HepG2 (cell line): Measurements from ENCODE around the gene CR2. TPM values are rescaled to one million over a fixed set of nuclear protein-coding genes. Genes with fewer than 3 reads are reported as not detected.
"Not testable (repeated sequence)": the region's sequence is repeated elsewhere in the genome, so short reads cannot be mapped to it uniquely, and the experiment has no call there.

Source experiments
- ATAC-seq: fragments of 200-7000 bp; cut with Tn5 transposase; 3 replicates; pipeline ENCODE4 v1.9.1; 2020; ENCODE audit warnings: mild to moderate bottlenecking, moderate library complexity
- BruUV-seq: library from RNA; stranded (reverse); fragments of 400-500 nt; replicated peaks from 2 replicates; lab custom pipeline; 2021; lab: Mats Ljungman, UMichigan
- CTCF ChIA-PET: fragments of 300-600 bp; formaldehyde crosslinking; extraction: SDS; loops from one replicate; lab custom pipeline; 2021; ENCODE audit warnings: low total read pairs, inconsistent platforms, low intra/inter-chr PET ratio; lab: Yijun Ruan, JAX
- POLR2A ChIA-PET: fragments of 350-600 bp; sonication (Branson Sonifier 250); formaldehyde crosslinking; loops from one replicate; lab custom pipeline; 2020; ENCODE audit warnings: antibody characterized with exemption, inconsistent platforms; lab: Yijun Ruan, JAX
- DNase-seq: peaks from one replicate; pipeline ENCODE4 v3.0.0-alpha.2; 2015; ENCODE audit warnings: low spot score
- FAIRE-seq: peaks from 3 replicates; lab custom pipeline; 2011; peaks lifted over from hg19 to GRCh38; lab: Jason Lieb, UNC
- H2AFZ ChIP-seq: one replicate; pipeline ENCODE4 v1.6.1; 2011; ENCODE audit warnings: low read length, inconsistent platforms
- H3K27ac ChIP-seq: fragments of 300-600 bp; 3 replicates; pipeline ENCODE4 v1.8.0; 2011; ENCODE audit warnings: mixed run types, mild to moderate bottlenecking, mixed read lengths, low read length, inconsistent platforms; ENCODE audit not compliant: insufficient read depth; ENCODE audit errors: extremely low read length
- H3K27me3 ChIP-seq, 2 experiments: fragments of 200-600 bp in 1 of 2; 2 replicates in 1 of 2; 3 replicates in 1 of 2; pipeline versions ENCODE4 v1.6.0 to v1.8.0; 2011; ENCODE audit warnings: low read length in 2 of 2, mild to moderate bottlenecking in 2 of 2, moderate library complexity in 2 of 2, inconsistent platforms in 1 of 2; ENCODE audit not compliant: insufficient read depth in 2 of 2, control insufficient read depth in 1 of 2
- H3K36me3 ChIP-seq, 2 experiments: fragments of 200-600 bp in 1 of 2; replicated peaks in 1 of 2; 2 replicates in 1 of 2; 3 replicates in 1 of 2; pipeline versions ENCODE4 v1.5.1 to v1.8.0; 2011; ENCODE audit warnings: low read length in 2 of 2, inconsistent platforms in 1 of 2; ENCODE audit not compliant: insufficient read depth in 2 of 2, control insufficient read depth in 1 of 2
- H3K4me1 ChIP-seq: 2 replicates; pipeline ENCODE4 v1.5.1; 2012; ENCODE audit warnings: low read length, inconsistent platforms; ENCODE audit not compliant: insufficient read depth
- H3K4me2 ChIP-seq: 2 replicates; pipeline ENCODE4 v1.6.0; 2011; ENCODE audit warnings: low read depth, low read length, inconsistent platforms
- H3K4me3 ChIP-seq, 3 experiments: fragments of 200-600 bp in 1 of 3; sonication (generic), shearing (Covaris generic) in 1 of 3; replicated peaks in 1 of 3; 2 replicates each; pipeline ENCODE4 v1.5.1; 2011 to 2016; ENCODE audit warnings: low read length in 3 of 3, inconsistent platforms in 2 of 3, low read depth in 2 of 3, mild to moderate bottlenecking in 2 of 3, control low read depth in 1 of 3, mixed read lengths in 1 of 3; ENCODE audit not compliant: insufficient read depth in 1 of 3
- H3K79me2 ChIP-seq: one replicate; pipeline ENCODE4 v1.6.1; 2011; ENCODE audit warnings: low read length, inconsistent platforms; ENCODE audit not compliant: insufficient read depth
- H3K9ac ChIP-seq: 2 replicates; pipeline ENCODE4 v1.6.0; 2011; ENCODE audit warnings: mild to moderate bottlenecking, low read depth, low read length, inconsistent platforms; ENCODE audit not compliant: insufficient read depth
- H3K9me3 ChIP-seq: 2 replicates; pipeline ENCODE4 v1.5.1; 2012; ENCODE audit warnings: mild to moderate bottlenecking, low read length
- H4K20me1 ChIP-seq: 2 replicates; pipeline ENCODE4 v1.6.0; 2011; ENCODE audit warnings: inconsistent platforms, mild to moderate bottlenecking, low read length, moderate library complexity; ENCODE audit not compliant: insufficient read depth
- CCDC6 ChIP-seq: sonication (generic); formaldehyde crosslinking; IDR thresholded peaks from 2 replicates; pipeline ENCODE4 v1.8.1; 2022; ENCODE audit warnings: mild to moderate bottlenecking, missing genetic modification reagents, moderate library complexity
- FUBP1 ChIP-seq: sonication (generic); formaldehyde crosslinking; IDR thresholded peaks from 2 replicates; pipeline ENCODE4 v1.5.1; 2020; ENCODE audit warnings: missing genetic modification reagents, mild to moderate bottlenecking, borderline replicate concordance
- NFE2 ChIP-seq: sonication (generic); formaldehyde crosslinking; IDR thresholded peaks from 2 replicates; pipeline ENCODE4 v1.4.0; 2020; ENCODE audit warnings: missing genetic modification reagents
- NFKBIZ ChIP-seq: IDR thresholded peaks from 2 replicates; pipeline ENCODE4 v1.6.1; 2018; ENCODE audit warnings: missing genetic modification reagents, missing compliant biosample characterization
- TBX3 ChIP-seq: fragments of 450-650 bp; IDR thresholded peaks from 2 replicates; pipeline ENCODE4 v1.6.1; 2017; ENCODE audit warnings: antibody characterized with exemption, mild to moderate bottlenecking, inconsistent platforms, borderline replicate concordance
- TSC22D2 ChIP-seq: sonication (generic); formaldehyde crosslinking; IDR thresholded peaks from 2 replicates; pipeline ENCODE4 v1.5.1; 2020; ENCODE audit warnings: missing genetic modification reagents, mild to moderate bottlenecking, borderline replicate concordance
- ZNF333 ChIP-seq: sonication (generic); formaldehyde crosslinking; IDR thresholded peaks from 2 replicates; pipeline ENCODE4 v1.4.0; 2020; ENCODE audit warnings: mild to moderate bottlenecking, missing genetic modification reagents, borderline replicate concordance
- ZNF772 ChIP-seq: sonication (generic); formaldehyde crosslinking; IDR thresholded peaks from 2 replicates; pipeline ENCODE4 v1.5.0; 2020; ENCODE audit warnings: mild to moderate bottlenecking, missing genetic modification reagents
- WGBS: methylation state at CpG from one replicate; pipeline ENCODE4 v1.1.6; 2017; ENCODE audit warnings: low lambda C conversion rate; 5-methylcytosine and 5-hydroxymethylcytosine counted together
- in situ Hi-C: cut with HindIII; loops from 2 replicates; pipeline ENCODE4 v1.10.0; 2017; ENCODE audit warnings: low pct_unique_long_range_greater_than_20kb; ENCODE audit not compliant: extremely low pct_ligation_motif_present
- intact Hi-C: fragments of 100-400 bp; cut with micrococcal nuclease; formaldehyde crosslinking; loops from one replicate; pipeline ENCODE4 v1.10.0; 2022; ENCODE audit not compliant: unreplicated experiment
- polyA plus RNA-seq, 8 experiments: library from polyadenylated mRNA; depleted of rRNA in 3 of 8; stranded (reverse) in 7 of 8; unstranded in 1 of 8; fragments of >200 nt; fragmentation: Illumina TruSeq in 4 of 8; extraction: Trizol in 4 of 8; gene quantifications; 2 replicates each; pipeline versions ENCODE4 v1.2.1 to v1.2.3, GENCODE V29; 2011 to 2016; ENCODE audit warnings: low read depth in 4 of 8, missing spikeins in 1 of 8, mixed read lengths in 1 of 8; ENCODE audit not compliant: insufficient read depth in 1 of 8
- total RNA-seq, 5 experiments: library from RNA; depleted of rRNA; stranded (reverse); fragments of >200 nt; fragmentation: Illumina TruSeq; extraction: Trizol; gene quantifications; 2 replicates each; pipeline ENCODE4 v1.2.3, GENCODE V29; 2016; ENCODE audit warnings: low read depth in 1 of 5

CR2 gene
- total and polyA plus RNA-seq, 2 of the 13 experiments (the other 11 are each of a cell fraction or from before 2014, with no cell fraction given): not detected

GRCh38 chr1:207519505-207520399 lies 65.6 kb downstream of the CR2 start:
- 49% methylated on average over 23 of the region's 23 CpGs for WGBS
- TF ChIP-seq NFE2 (no peak), ZNF333 (CRISPR knock-in tag) (no peak), ZNF772 (CRISPR knock-in tag) (no peak), FUBP1 (CRISPR knock-in tag) (no peak), NFKBIZ (CRISPR knock-in tag) (no peak), CCDC6 (CRISPR knock-in tag) (no peak), TBX3 (no peak), TSC22D2 (no peak)
- in situ Hi-C loops: no loop called here
- H3K36me3 ChIP-seq: no peaks in the 10 kb centered on the region
- H3K4me2 ChIP-seq: no peak overlapping the region
- no TSS peak for BruUV-seq
- FAIRE-seq: no peak
- no peak overlapping the region for H3K9ac ChIP-seq
- no peaks in the 10 kb centered on the region for H3K9me3 ChIP-seq
- H3K27ac ChIP-seq: no peak overlapping the region
- no peak overlapping the region for H2AFZ ChIP-seq
- H3K4me1 ChIP-seq: no peaks in the 10 kb centered on the region
- POLR2A ChIA-PET: no interaction called here
- no peak for DNase-seq
- H3K4me3 ChIP-seq: no peak overlapping the region
- CTCF ChIA-PET: no interaction called here
- ATAC-seq: no peak
- H4K20me1 ChIP-seq: no peaks in the 10 kb centered on the region
- H3K79me2 ChIP-seq: no peaks in the 10 kb centered on the region
- H3K27me3 ChIP-seq: no peaks in the 10 kb centered on the region; a peak in 1 of 5 replicates
- intact Hi-C loops: no loop called here

- H3K4me3 ChIP-seq, FAIRE-seq, in situ Hi-C loops, H3K27ac ChIP-seq, H3K27me3 ChIP-seq, H4K20me1 ChIP-seq, H3K9ac ChIP-seq, H3K9me3 ChIP-seq, H3K4me1 ChIP-seq, DNase-seq, H3K4me2 ChIP-seq, CTCF ChIA-PET, H3K79me2 ChIP-seq, H3K36me3 ChIP-seq, intact Hi-C loops, BruUV-seq, ATAC-seq, POLR2A ChIA-PET, H2AFZ ChIP-seq: not testable (repeated sequence)
- WGBS: 52% methylated on average over 10 of the region's 10 CpGs
Measured at GRCh38 chr1:207520400-207521345, 66.5 kb downstream of the CR2 start.
